B cell (primary cell): ENCODE results near the gene WFDC5. TPM values are rescaled to one million over a fixed set of nuclear protein-coding genes. Genes with fewer than 3 reads are reported as not detected.

Source experiments
- ATAC-seq: fragments of 200-7000 bp; cut with Tn5 transposase; one replicate; pipeline ENCODE4 v1.10.0; 2021; ENCODE audit warnings: low read depth, mild to moderate bottlenecking, moderate number of reproducible peaks, moderate library complexity
- CTCF ChIA-PET: fragments of 350-600 bp; sonication (Branson Sonifier 250); formaldehyde crosslinking; loops from one replicate; lab custom pipeline; 2021; ENCODE audit warnings: antibody characterized with exemption, inconsistent platforms; lab: Charles Lee
- POLR2A ChIA-PET: fragments of 350-600 bp; sonication (Branson Sonifier 250); formaldehyde crosslinking; loops from one replicate; lab custom pipeline; 2021; ENCODE audit warnings: antibody characterized with exemption; lab: Charles Lee
- DNase-seq: peaks from one replicate; pipeline ENCODE4 v3.0.0; 2013
- H2AFZ ChIP-seq: 2 replicates; pipeline ENCODE4 v1.6.1; 2012; ENCODE audit warnings: mild to moderate bottlenecking, low read depth, low read length; ENCODE audit not compliant: insufficient read depth, poor library complexity, severe bottlenecking
- H3K27ac ChIP-seq, 2 donors: 1 replicate in 1 of 2; 2 replicates in 1 of 2; pipeline ENCODE4 v1.5.1; 2012 to 2013; ENCODE audit warnings: low read length in 2 of 2, mild to moderate bottlenecking in 2 of 2, moderate library complexity in 1 of 2
- H3K27me3 ChIP-seq, 4 experiments: fragments of 200-600 bp in 1 of 4; sonication (generic) in 1 of 4; replicated peaks in 1 of 4; 1 replicate in 2 of 4; 2 replicates in 2 of 4; pipeline versions ENCODE4 v1.6.1 to v1.7.0; 2013 to 2016; ENCODE audit warnings: low read length in 3 of 4, mild to moderate bottlenecking in 2 of 4, mixed read lengths in 1 of 4, moderate library complexity in 1 of 4; ENCODE audit not compliant: insufficient read depth in 4 of 4, control insufficient read depth in 3 of 4; ENCODE audit errors: control extremely low read depth in 1 of 4
- H3K36me3 ChIP-seq, 2 experiments: replicated peaks in 1 of 2; 1 replicate in 1 of 2; 2 replicates in 1 of 2; pipeline versions ENCODE4 v1.6.1 to v1.7.1; 2013; ENCODE audit warnings: low read length in 1 of 2; ENCODE audit not compliant: insufficient read depth in 2 of 2, control insufficient read depth in 1 of 2; ENCODE audit errors: control extremely low read depth in 1 of 2, extremely low read depth in 1 of 2
- H3K4me1 ChIP-seq, 2 donors: fragments of 200-600 bp in 1 of 2; sonication (generic) in 1 of 2; 1 replicate in 1 of 2; 2 replicates in 1 of 2; pipeline versions ENCODE4 v1.5.1 to v1.6.1; 2013 to 2017; ENCODE audit warnings: low read length in 2 of 2; ENCODE audit not compliant: control insufficient read depth in 2 of 2, insufficient read depth in 2 of 2
- H3K4me2 ChIP-seq: replicated peaks from 2 replicates; pipeline ENCODE3; 2012; ENCODE audit warnings: mild to moderate bottlenecking, low read depth, low read length; ENCODE audit not compliant: poor library complexity, severe bottlenecking
- H3K4me3 ChIP-seq, 5 experiments: fragments of 200-600 bp in 1 of 5; sonication (generic) in 1 of 5; 1 replicate in 3 of 5; 2 replicates in 2 of 5; pipeline versions ENCODE4 v1.5.1 to v1.7.0; 2011 to 2016; ENCODE audit warnings: low read length in 4 of 5, mild to moderate bottlenecking in 4 of 5, low read depth in 2 of 5, control low read depth in 1 of 5, moderate library complexity in 1 of 5; ENCODE audit not compliant: insufficient read depth in 1 of 5; ENCODE audit errors: control extremely low read depth in 1 of 5, extremely low read depth in 1 of 5
- H3K79me2 ChIP-seq: fragments of 200-600 bp; sonication (generic); one replicate; pipeline ENCODE4 v1.6.0; 2016; ENCODE audit warnings: low read length; ENCODE audit not compliant: control insufficient read depth, insufficient read depth
- H3K9ac ChIP-seq: fragments of 200-600 bp; sonication (generic); 2 replicates; pipeline ENCODE4 v1.6.1; 2017; ENCODE audit warnings: mild to moderate bottlenecking, low read length, moderate library complexity
- H3K9me3 ChIP-seq, 3 donors: one replicate each; pipeline versions ENCODE4 v1.6.1 to v1.7.1; 2013; ENCODE audit warnings: low read length in 2 of 3; ENCODE audit not compliant: control insufficient read depth in 2 of 3, insufficient read depth in 1 of 3; ENCODE audit errors: control extremely low read depth in 1 of 3
- H4K20me1 ChIP-seq: 2 replicates; pipeline ENCODE4 v1.6.0; 2012; ENCODE audit warnings: mild to moderate bottlenecking, low read length; ENCODE audit not compliant: insufficient read depth, control insufficient read depth, poor library complexity, severe bottlenecking
- H3K27ac Mint-ChIP-seq: one replicate; pipeline ENCODE4 v1.8.0; 2021; ENCODE audit warnings: mixed read lengths
- H3K27me3 Mint-ChIP-seq: one replicate; pipeline ENCODE4 v1.8.0; 2021; ENCODE audit warnings: mixed read lengths
- H3K4me1 Mint-ChIP-seq: one replicate; pipeline ENCODE4 v1.8.0; 2021; ENCODE audit warnings: mixed read lengths
- H3K4me3 Mint-ChIP-seq: one replicate; pipeline ENCODE4 v1.8.0; 2021; ENCODE audit warnings: mixed read lengths
- H3K9me3 Mint-ChIP-seq: one replicate; pipeline ENCODE4 v1.8.0; 2022; ENCODE audit warnings: mixed read lengths; ENCODE audit not compliant: insufficient read depth
- CTCF ChIP-seq: fragments of 200-600 bp; IDR thresholded peaks from one replicate; pipeline ENCODE4 v1.8.0; 2022; ENCODE audit warnings: antibody characterized with exemption, mild to moderate bottlenecking
- EZH2 ChIP-seq: IDR thresholded peaks from 2 replicates; pipeline ENCODE4 v1.6.1; 2012; ENCODE audit warnings: borderline replicate concordance, low read depth, mild to moderate bottlenecking, moderate library complexity, low read length; ENCODE audit not compliant: insufficient read depth, poor library complexity, severe bottlenecking
- WGBS: methylation state at CpG from one replicate; pipeline ENCODE4 v1.1.5; 2013; ENCODE audit warnings: missing lambda C conversion rate; ENCODE audit not compliant: insufficient coverage; 5-methylcytosine and 5-hydroxymethylcytosine counted together
- intact Hi-C: fragments of 100-400 bp; cut with micrococcal nuclease; formaldehyde crosslinking; loops from one replicate; pipeline ENCODE4 v1.10.0; 2022
- polyA plus RNA-seq: library from polyadenylated mRNA; depleted of rRNA; stranded (reverse); fragments of >200 nt; gene quantifications from 2 replicates; pipeline ENCODE4 v1.2.3, GENCODE V29; 2012
- total RNA-seq, 2 donors: library from RNA; stranded (reverse); fragments of 120-200 nt in 1 of 2; gene quantifications; 1 replicate in 1 of 2; 2 replicates in 1 of 2; pipeline versions ENCODE4 v1.2.3 to v1.2.4, GENCODE V29; 2013 to 2022

WFDC5 gene
- total and polyA plus RNA-seq, 2 donors (not counting 1 experiment from before 2014, with no cell fraction given) = not detected

- no peaks in the 10 kb centered on the region for H3K27me3 Mint-ChIP-seq
- CTCF ChIA-PET = interaction anchor here (0.6 to 3.4 kb wide), 4 partner anchors 11 to 30 kb away, joined by 3 to 15 read pairs (median 7); no protein-coding TSS in a partner anchor
- H3K9me3 Mint-ChIP-seq = no peaks in the 10 kb centered on the region
- H3K4me3 Mint-ChIP-seq = no peak overlapping the region
- no peak overlapping the region for H3K9ac ChIP-seq
- no peak for TF ChIP-seq EZH2
- TF ChIP-seq CTCF = no peak
- no peak overlapping the region for H3K4me3 ChIP-seq
- peaks cover 24 to 79% of the 10 kb centered on the region in 2 experiments for H3K36me3 ChIP-seq
- H3K4me1 Mint-ChIP-seq = peaks cover 16% of the 10 kb centered on the region
- H3K27ac ChIP-seq = peak overlapping the region in 1 of 2 donors; percentile 47
- H4K20me1 ChIP-seq = peaks cover 41% of the 10 kb centered on the region
- 83% methylated on average over 1 of the region's 3 CpGs for WGBS
- no peak for DNase-seq
- intact Hi-C loops = no loop called here
- peak overlapping the region; percentile 43 for H3K27ac Mint-ChIP-seq
- peaks cover 46% of the 10 kb centered on the region for H3K79me2 ChIP-seq
- no peak for ATAC-seq
- H3K27me3 ChIP-seq = no peaks in the 10 kb centered on the region
- H3K9me3 ChIP-seq = no peaks in the 10 kb centered on the region
- H2AFZ ChIP-seq = no peak overlapping the region
- POLR2A ChIA-PET = no interaction called here
- no peaks in the 10 kb centered on the region for H3K4me1 ChIP-seq
- H3K4me2 ChIP-seq = no peak overlapping the region
These were observed 41.8 kb downstream of the WFDC5 start for GRCh38 chr20:45073221-45073620.

- H3K36me3 ChIP-seq = peaks cover 28 to 83% of the 10 kb centered on the region in 2 experiments
- Mint-ChIP-seq H3K4me1 (peaks cover 26% of the 10 kb centered on the region), H3K4me3 (no peak overlapping the region), H3K27ac (no peak overlapping the region), H3K9me3 (no peaks in the 10 kb centered on the region), H3K27me3 (no peaks in the 10 kb centered on the region)
- H3K4me1 ChIP-seq = no peaks in the 10 kb centered on the region
- no peak overlapping the region for H3K9ac ChIP-seq
- DNase-seq (no peak), ATAC-seq (no peak)
- CTCF ChIA-PET = interaction anchor here (0.6 to 3.4 kb wide), 6 partner anchors 24 to 61 kb away, joined by 3 to 15 read pairs (median 6); no protein-coding TSS in a partner anchor
- POLR2A ChIA-PET = no interaction called here
- H3K79me2 ChIP-seq = peaks cover 57% of the 10 kb centered on the region
- H3K9me3 ChIP-seq = no peaks in the 10 kb centered on the region
- no CpG with 5 or more reads among the region's 1 CpG for WGBS
- H3K4me2 ChIP-seq = no peak overlapping the region
- H3K27me3 ChIP-seq = no peaks in the 10 kb centered on the region
- H3K27ac ChIP-seq = no peak overlapping the region
- intact Hi-C loops = no loop called here
- TF ChIP-seq CTCF (no peak), EZH2 (no peak)
- H4K20me1 ChIP-seq = peaks cover 53% of the 10 kb centered on the region
- H3K4me3 ChIP-seq = no peak overlapping the region
- H2AFZ ChIP-seq = no peak overlapping the region
These were observed 42.9 kb downstream of the WFDC5 start for GRCh38 chr20:45072066-45072465.
